ENCODE measurements around the gene RNF212B. TPM values are rescaled to one million over a fixed set of nuclear protein-coding genes. Genes with fewer than 3 reads are reported as not detected.
"Not testable (repeated sequence)": the region's sequence is repeated elsewhere in the genome, so short reads cannot be mapped to it uniquely, and the experiment has no call there.

Gene RNF212B
- total and polyA plus RNA-seq, 5 donors from 2014 or later: not detected

DNA sequence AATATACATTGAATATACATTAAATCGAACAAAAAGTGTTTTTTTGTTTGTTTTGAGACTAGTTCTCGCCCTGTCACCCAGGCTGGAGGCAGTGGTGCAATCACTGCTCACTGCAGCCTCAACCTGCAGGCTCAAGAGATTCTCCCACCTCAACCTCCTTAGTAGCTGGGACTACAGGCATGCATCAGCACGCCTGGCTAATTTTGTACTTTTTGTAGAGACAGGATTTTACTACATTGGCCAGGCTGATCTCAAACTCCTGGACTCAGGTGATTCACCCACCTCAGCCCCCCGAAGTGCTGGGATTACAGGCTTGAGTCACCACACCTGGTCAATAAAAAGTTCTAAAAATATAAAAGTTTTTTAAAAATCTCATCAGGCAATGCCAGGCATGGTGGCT is 10.2 kb upstream of the RNF212B start:
- Mint-ChIP-seq H3K9me3 (peaks cover 0 to 9% (median 3%) of the 10 kb centered on the region in 7 donors), H3K36me3 (no peaks in the 10 kb centered on the region), H3K4me1 (no peaks in the 10 kb centered on the region), H3K4me3 (no peak overlapping the region), H3K27me3 (peaks cover 21% of the 10 kb centered on the region), H3K27ac (no peak overlapping the region)
- no peaks in the 10 kb centered on the region for H3K27me3 ChIP-seq (ENCODE audit: control insufficient read depth, insufficient read depth, low read length)
- ATAC-seq (ENCODE audit: low read depth in 2 of 2) (no peak), DNase-seq (no peak)
- no peaks in the 10 kb centered on the region for H3K9me3 ChIP-seq (ENCODE audit: control insufficient read depth in 2 of 2, low read length in 2 of 2)
- H3K4me3 ChIP-seq (ENCODE audit: low read depth, low read length): no peak overlapping the region
- no peak overlapping the region for H3K27ac ChIP-seq (ENCODE audit: insufficient read depth, low read length, poor library complexity, severe bottlenecking)
- no peaks in the 10 kb centered on the region for H3K4me1 ChIP-seq (ENCODE audit: control insufficient read depth, insufficient read depth, low read length, poor library complexity, severe bottlenecking)
- H3K36me3 ChIP-seq (ENCODE audit: control insufficient read depth, insufficient read depth, low read length): no peaks in the 10 kb centered on the region

DNA sequence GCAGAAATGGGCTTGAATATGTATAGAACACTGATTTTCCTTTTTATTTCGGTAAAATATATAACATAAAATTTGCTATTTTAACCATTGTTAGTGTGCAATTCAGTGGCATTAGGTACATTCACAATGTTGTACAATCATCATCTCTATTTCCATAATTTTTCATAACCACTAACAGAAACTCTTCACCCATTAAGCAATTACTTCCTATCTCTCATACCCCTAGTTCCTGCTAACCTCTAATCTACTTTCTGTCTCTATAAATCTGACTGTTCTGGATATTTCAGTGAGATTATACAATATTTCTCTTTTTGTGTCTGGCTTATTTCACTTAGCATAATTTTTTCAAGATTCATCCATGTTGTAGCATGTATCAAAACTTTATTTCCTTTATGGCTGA is 8.9 kb upstream of the RNF212B start:
- H3K27me3 ChIP-seq (ENCODE audit: control insufficient read depth, insufficient read depth, low read length): no peaks in the 10 kb centered on the region
- H3K9me3 Mint-ChIP-seq: peaks cover 0 to 9% (median 3%) of the 10 kb centered on the region in 7 donors
- ATAC-seq (ENCODE audit: low read depth in 2 of 2) (no peak), DNase-seq (no peak)
- H3K27ac ChIP-seq (ENCODE audit: insufficient read depth, low read length, poor library complexity, severe bottlenecking): no peak overlapping the region
- H3K27me3 Mint-ChIP-seq: peaks cover 17% of the 10 kb centered on the region
- H3K4me1 Mint-ChIP-seq: no peaks in the 10 kb centered on the region
- H3K4me3 Mint-ChIP-seq: no peak overlapping the region
- no peaks in the 10 kb centered on the region for H3K4me1 ChIP-seq (ENCODE audit: control insufficient read depth, insufficient read depth, low read length, poor library complexity, severe bottlenecking)
- no peak overlapping the region for H3K4me3 ChIP-seq (ENCODE audit: low read depth, low read length)
- H3K27ac Mint-ChIP-seq: no peak overlapping the region
- no peaks in the 10 kb centered on the region for H3K9me3 ChIP-seq (ENCODE audit: control insufficient read depth in 2 of 2, low read length in 2 of 2)
- H3K36me3 Mint-ChIP-seq: no peaks in the 10 kb centered on the region
- H3K36me3 ChIP-seq (ENCODE audit: control insufficient read depth, insufficient read depth, low read length): no peaks in the 10 kb centered on the region

DNA sequence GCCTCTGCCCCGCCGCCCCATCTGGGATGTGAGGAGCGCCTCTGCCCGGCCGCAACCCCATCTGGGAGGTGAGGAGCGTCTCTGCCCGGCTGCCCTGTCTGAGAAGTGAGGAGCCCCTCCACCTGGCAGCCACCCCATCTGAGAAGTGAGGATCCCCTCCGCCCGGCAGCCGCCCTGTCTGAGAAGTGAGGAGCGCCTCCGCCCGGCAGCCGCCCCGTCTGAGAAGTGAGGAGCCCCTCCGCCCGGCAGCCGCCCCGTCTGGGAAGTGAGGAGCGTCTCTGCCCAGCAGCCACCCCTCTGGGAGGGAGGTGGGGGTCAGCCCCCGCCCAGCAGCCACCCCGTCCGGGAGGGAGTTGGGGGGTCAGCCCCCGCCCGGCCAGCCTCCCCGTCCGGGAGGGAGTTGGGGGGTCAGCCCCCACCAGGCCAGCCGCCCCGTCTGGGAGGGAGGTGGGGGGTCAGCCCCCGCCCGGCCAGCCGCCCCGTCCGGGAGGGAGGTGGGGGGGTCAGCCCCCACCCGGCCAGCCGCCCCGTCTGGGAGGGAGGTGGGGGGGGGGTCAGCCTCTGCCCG is 5.4 kb upstream of the RNF212B start:
- H3K36me3 ChIP-seq (ENCODE audit: control insufficient read depth, insufficient read depth, low read length); H3K36me3 Mint-ChIP-seq; H3K27me3 ChIP-seq (ENCODE audit: control insufficient read depth, insufficient read depth, low read length); H3K4me3 Mint-ChIP-seq; H3K4me1 ChIP-seq (ENCODE audit: control insufficient read depth, insufficient read depth, low read length, poor library complexity, severe bottlenecking); H3K4me1 Mint-ChIP-seq; H3K9me3 Mint-ChIP-seq; H3K27ac Mint-ChIP-seq; DNase-seq; H3K27ac ChIP-seq (ENCODE audit: insufficient read depth, low read length, poor library complexity, severe bottlenecking); ATAC-seq (ENCODE audit: low read depth in 2 of 2); H3K9me3 ChIP-seq (ENCODE audit: control insufficient read depth in 2 of 2, low read length in 2 of 2); H3K4me3 ChIP-seq (ENCODE audit: low read depth, low read length): not testable (repeated sequence)
- peaks cover 10% of the 10 kb centered on the region for H3K27me3 Mint-ChIP-seq

DNA sequence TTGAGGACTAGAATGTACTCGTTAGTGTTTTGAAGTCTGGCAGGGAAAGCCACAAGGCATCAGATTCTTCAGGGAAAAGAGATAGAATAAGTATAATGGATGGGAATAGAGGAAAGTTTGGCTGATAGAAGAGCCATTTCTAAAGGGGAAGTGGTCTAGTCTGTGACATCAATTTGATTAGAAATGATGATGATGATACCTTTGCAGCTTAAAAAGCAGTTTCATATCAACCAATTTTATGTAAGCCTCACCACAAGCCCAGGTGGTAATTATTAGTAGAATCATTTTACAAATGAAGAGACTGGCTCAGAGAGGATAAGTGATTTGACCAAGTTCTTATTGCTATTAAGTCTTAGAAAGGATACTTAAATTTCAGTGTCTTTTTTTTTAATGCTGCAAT is 2.9 kb downstream of the RNF212B start:
- Histone ChIP-seq H3K27me3 (ENCODE audit: control insufficient read depth, insufficient read depth, low read length) (peaks cover 14% of the 10 kb centered on the region), H3K4me3 (ENCODE audit: low read depth, low read length) (no peak overlapping the region), H3K9me3 (ENCODE audit: control insufficient read depth in 2 of 2, low read length in 2 of 2) (no peaks in the 10 kb centered on the region), H3K27ac (ENCODE audit: insufficient read depth, low read length, poor library complexity, severe bottlenecking) (no peak overlapping the region), H3K4me1 (ENCODE audit: control insufficient read depth, insufficient read depth, low read length, poor library complexity, severe bottlenecking) (peaks cover 6% of the 10 kb centered on the region), H3K36me3 (ENCODE audit: control insufficient read depth, insufficient read depth, low read length) (no peaks in the 10 kb centered on the region)
- Mint-ChIP-seq H3K4me1 (peaks cover 0 to 6% (median 0%) of the 10 kb centered on the region in 4 donors), H3K27me3 (peaks cover 19% of the 10 kb centered on the region), H3K27ac (no peak overlapping the region), H3K4me3 (no peak overlapping the region), H3K36me3 (no peaks in the 10 kb centered on the region), H3K9me3 (no peaks in the 10 kb centered on the region)
- DNase-seq (no peak), ATAC-seq (ENCODE audit: low read depth in 2 of 2) (no peak)

DNA sequence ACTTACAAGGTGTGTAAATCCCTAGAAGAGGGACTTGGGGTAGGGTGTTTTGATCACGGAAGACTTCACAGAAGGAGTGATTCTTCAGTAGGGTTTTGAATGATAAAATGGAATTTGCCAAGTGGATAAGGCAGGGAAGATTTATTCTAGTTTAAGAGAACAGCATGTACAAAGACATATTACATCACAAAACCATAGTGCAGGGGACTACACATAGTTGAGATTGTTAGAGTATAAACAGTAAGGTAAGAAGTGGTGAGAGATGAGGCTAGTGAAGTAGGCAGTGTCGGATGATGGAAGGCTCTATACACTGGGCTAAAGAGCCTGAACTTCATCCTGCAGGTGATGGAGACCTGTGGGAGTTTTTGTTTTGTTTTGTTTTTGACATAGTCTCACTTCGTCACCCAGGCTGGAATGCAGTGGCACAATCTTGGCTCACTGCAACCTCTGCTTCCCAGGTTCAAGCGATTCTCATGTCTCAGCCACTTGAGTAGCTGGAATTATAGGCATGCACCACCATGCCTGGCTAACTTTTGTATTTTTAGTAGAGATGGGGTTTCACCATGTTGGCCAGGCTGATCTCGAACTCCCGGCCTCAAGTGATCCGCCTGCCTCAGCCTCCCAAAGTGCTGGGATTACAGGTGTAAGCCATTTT is 3.5 kb downstream of the RNF212B start:
- not testable (repeated sequence) for H3K9me3 ChIP-seq (ENCODE audit: control insufficient read depth in 2 of 2, low read length in 2 of 2); H3K9me3 Mint-ChIP-seq; H3K27ac ChIP-seq (ENCODE audit: insufficient read depth, low read length, poor library complexity, severe bottlenecking); H3K4me1 ChIP-seq (ENCODE audit: control insufficient read depth, insufficient read depth, low read length, poor library complexity, severe bottlenecking); H3K36me3 Mint-ChIP-seq; H3K27ac Mint-ChIP-seq; H3K4me1 Mint-ChIP-seq; H3K36me3 ChIP-seq (ENCODE audit: control insufficient read depth, insufficient read depth, low read length); ATAC-seq (ENCODE audit: low read depth in 2 of 2); H3K4me3 ChIP-seq (ENCODE audit: low read depth, low read length); DNase-seq; H3K4me3 Mint-ChIP-seq
- H3K27me3 Mint-ChIP-seq: peaks cover 19% of the 10 kb centered on the region
- peaks cover 14% of the 10 kb centered on the region for H3K27me3 ChIP-seq (ENCODE audit: control insufficient read depth, insufficient read depth, low read length)

DNA sequence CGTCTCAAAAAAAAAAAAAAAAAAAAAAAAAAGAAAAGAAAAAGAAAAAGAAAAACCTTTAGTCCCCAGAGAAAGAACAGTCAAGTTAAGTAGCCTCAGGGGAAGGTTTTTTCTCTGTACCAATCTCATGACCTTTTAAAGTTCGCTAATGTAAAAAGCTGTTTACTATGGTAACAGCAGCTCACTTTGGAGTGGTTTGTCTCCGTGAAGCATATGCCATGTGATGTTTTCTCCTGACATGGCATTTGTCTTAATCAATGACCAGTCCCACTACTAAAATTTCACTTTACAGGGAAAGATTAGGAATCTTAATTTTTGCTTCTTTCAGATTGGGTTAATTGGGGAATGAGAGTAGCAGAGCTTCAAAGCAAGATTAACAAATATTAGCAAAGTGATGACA is 4.3 kb downstream of the RNF212B start:
- no peak overlapping the region for H3K27ac ChIP-seq (ENCODE audit: insufficient read depth, low read length, poor library complexity, severe bottlenecking)
- H3K4me1 ChIP-seq (ENCODE audit: control insufficient read depth, insufficient read depth, low read length, poor library complexity, severe bottlenecking): peaks cover 6% of the 10 kb centered on the region
- Mint-ChIP-seq H3K27ac (no peak overlapping the region), H3K4me1 (peaks cover 0 to 6% (median 0%) of the 10 kb centered on the region in 4 donors), H3K36me3 (no peaks in the 10 kb centered on the region), H3K27me3 (peaks cover 19% of the 10 kb centered on the region), H3K9me3 (no peaks in the 10 kb centered on the region), H3K4me3 (no peak overlapping the region)
- DNase-seq (no peak), ATAC-seq (ENCODE audit: low read depth in 2 of 2) (no peak)
- no peaks in the 10 kb centered on the region for H3K9me3 ChIP-seq (ENCODE audit: control insufficient read depth in 2 of 2, low read length in 2 of 2)
- no peak overlapping the region for H3K4me3 ChIP-seq (ENCODE audit: low read depth, low read length)
- no peaks in the 10 kb centered on the region for H3K36me3 ChIP-seq (ENCODE audit: control insufficient read depth, insufficient read depth, low read length)
- peaks cover 14% of the 10 kb centered on the region for H3K27me3 ChIP-seq (ENCODE audit: control insufficient read depth, insufficient read depth, low read length)

DNA sequence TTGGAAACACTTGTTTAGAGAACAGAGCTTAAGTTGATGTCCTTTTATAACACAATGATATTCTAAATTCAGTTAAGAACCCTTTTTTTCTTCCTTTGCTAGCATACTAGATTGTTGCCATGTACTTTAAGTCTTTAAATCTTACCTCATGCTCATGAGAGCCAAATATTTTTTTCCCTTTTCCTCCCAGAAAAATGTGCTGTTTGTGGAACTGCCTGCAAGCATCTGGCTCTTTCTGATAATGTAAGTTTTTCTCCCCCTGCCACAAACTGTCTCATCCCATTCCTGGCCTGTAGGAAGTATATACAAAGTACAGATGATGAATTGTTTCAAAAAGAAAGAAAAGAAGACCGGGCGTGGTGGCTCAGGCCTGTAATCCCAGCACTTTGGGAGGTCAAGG is 5.3 kb downstream of the RNF212B start:
- no peak overlapping the region for H3K27ac Mint-ChIP-seq
- H3K9me3 ChIP-seq (ENCODE audit: control insufficient read depth in 2 of 2, low read length in 2 of 2): no peaks in the 10 kb centered on the region
- H3K27ac ChIP-seq (ENCODE audit: insufficient read depth, low read length, poor library complexity, severe bottlenecking): no peak overlapping the region
- H3K4me3 Mint-ChIP-seq: no peak overlapping the region
- H3K27me3 ChIP-seq (ENCODE audit: control insufficient read depth, insufficient read depth, low read length): peaks cover 11% of the 10 kb centered on the region
- DNase-seq: no peak
- no peaks in the 10 kb centered on the region for H3K36me3 Mint-ChIP-seq
- no peaks in the 10 kb centered on the region for H3K9me3 Mint-ChIP-seq
- H3K36me3 ChIP-seq (ENCODE audit: control insufficient read depth, insufficient read depth, low read length): no peaks in the 10 kb centered on the region
- no peak overlapping the region for H3K4me3 ChIP-seq (ENCODE audit: low read depth, low read length)
- H3K4me1 ChIP-seq (ENCODE audit: control insufficient read depth, insufficient read depth, low read length, poor library complexity, severe bottlenecking): peaks cover under 1% of the 10 kb centered on the region
- peaks cover 0 to under 1% (median 0%) of the 10 kb centered on the region in 4 donors for H3K4me1 Mint-ChIP-seq
- peaks cover 12% of the 10 kb centered on the region for H3K27me3 Mint-ChIP-seq
- ATAC-seq (ENCODE audit: low read depth in 2 of 2): no peak

DNA sequence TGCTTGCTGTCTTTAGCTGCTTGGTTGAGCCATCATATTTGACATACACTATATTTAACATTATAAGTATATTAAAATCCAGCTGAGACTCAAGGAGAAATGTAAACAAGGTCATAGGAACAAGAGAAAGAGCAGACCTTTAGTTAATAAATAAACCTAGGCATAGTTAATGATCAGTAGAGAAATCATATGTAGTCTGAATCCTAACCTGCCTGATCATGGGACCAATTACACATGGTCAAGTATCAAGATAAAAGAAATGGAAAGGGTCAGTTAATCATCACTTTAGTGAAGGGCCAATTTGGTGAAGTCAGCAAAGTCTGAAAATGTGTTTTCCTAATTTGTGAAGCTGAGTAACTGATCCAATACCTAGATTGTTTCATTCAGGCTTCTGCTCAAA is 7.5 kb downstream of the RNF212B start:
- peaks cover 8% of the 10 kb centered on the region for H3K27me3 ChIP-seq (ENCODE audit: control insufficient read depth, insufficient read depth, low read length)
- no peaks in the 10 kb centered on the region for H3K9me3 ChIP-seq (ENCODE audit: control insufficient read depth in 2 of 2, low read length in 2 of 2)
- DNase-seq (no peak), ATAC-seq (ENCODE audit: low read depth in 2 of 2) (no peak)
- no peaks in the 10 kb centered on the region for H3K4me1 ChIP-seq (ENCODE audit: control insufficient read depth, insufficient read depth, low read length, poor library complexity, severe bottlenecking)
- no peak overlapping the region for H3K4me3 ChIP-seq (ENCODE audit: low read depth, low read length)
- no peaks in the 10 kb centered on the region for H3K9me3 Mint-ChIP-seq
- no peak overlapping the region for H3K4me3 Mint-ChIP-seq
- no peaks in the 10 kb centered on the region for H3K36me3 ChIP-seq (ENCODE audit: control insufficient read depth, insufficient read depth, low read length)
- H3K4me1 Mint-ChIP-seq: no peaks in the 10 kb centered on the region
- no peak overlapping the region for H3K27ac ChIP-seq (ENCODE audit: insufficient read depth, low read length, poor library complexity, severe bottlenecking)
- peaks cover 12% of the 10 kb centered on the region for H3K27me3 Mint-ChIP-seq
- no peaks in the 10 kb centered on the region for H3K36me3 Mint-ChIP-seq
- no peak overlapping the region for H3K27ac Mint-ChIP-seq

Data from CD4-positive, CD25-positive, alpha-beta regulatory T cell (primary cell).